Astrocyte of the hippocampus (primary cell): ENCODE data around the gene C1QL2.

Experiments used
- DNase-seq: peaks from one replicate; pipeline ENCODE4 v3.0.0; 2011; ENCODE audit warnings: low read depth, low spot score

Gene C1QL2

GRCh38 chr2:119158563-119159347 lies at the start of gene C1QL2:
Gene C1QL2 (minus strand): TSS chr2:119158751. CDS start chr2:119158269, 482 bp downstream.
- peak; percentile 28 for DNase-seq

- no peak for DNase-seq
These were observed 48.9 kb upstream of the C1QL2 start for GRCh38 chr2:119207447-119207846.

GRCh38 chr2:119206201-119206600 lies 47.6 kb upstream of the C1QL2 start:
- no peak for DNase-seq

- DNase-seq: no peak
These were observed 46.6 kb upstream of the C1QL2 start for GRCh38 chr2:119205001-119205706.

GRCh38 chr2:119204525-119204924 lies 46.0 kb upstream of the C1QL2 start:
- no peak for DNase-seq

- DNase-seq: no peak
These were observed 44.2 kb upstream of the C1QL2 start for GRCh38 chr2:119202610-119203310.

GRCh38 chr2:119201815-119202214 lies 43.3 kb upstream of the C1QL2 start:
- DNase-seq: no peak

GRCh38 chr2:119198240-119198840 lies 39.8 kb upstream of the C1QL2 start:
- peak; percentile 69 for DNase-seq

GRCh38 chr2:119197529-119198239 lies 39.1 kb upstream of the C1QL2 start:
- no peak for DNase-seq

- DNase-seq: no peak
These were observed 38.5 kb upstream of the C1QL2 start for GRCh38 chr2:119197126-119197405.

- peak; percentile 20 for DNase-seq
These were observed 38.0 kb upstream of the C1QL2 start for GRCh38 chr2:119196301-119197125.

GRCh38 chr2:119195887-119196286 lies 37.3 kb upstream of the C1QL2 start:
- no peak for DNase-seq

- DNase-seq: no peak
These were observed 36.5 kb upstream of the C1QL2 start for GRCh38 chr2:119195001-119195400.

GRCh38 chr2:119192893-119193292 lies 34.3 kb upstream of the C1QL2 start:
- no peak for DNase-seq

- DNase-seq: no peak
These were observed 32.0 kb upstream of the C1QL2 start for GRCh38 chr2:119190321-119191111.

- no peak for DNase-seq
These were observed 26.0 kb upstream of the C1QL2 start for GRCh38 chr2:119184512-119184911.

GRCh38 chr2:119181791-119182445 lies 23.4 kb upstream of the C1QL2 start:
- no peak for DNase-seq

GRCh38 chr2:119181391-119181790 lies 22.8 kb upstream of the C1QL2 start:
- no peak for DNase-seq

GRCh38 chr2:119180892-119181291 lies 22.3 kb upstream of the C1QL2 start:
- no peak for DNase-seq
